ENCODE data around the gene BTBD16.

DNA sequence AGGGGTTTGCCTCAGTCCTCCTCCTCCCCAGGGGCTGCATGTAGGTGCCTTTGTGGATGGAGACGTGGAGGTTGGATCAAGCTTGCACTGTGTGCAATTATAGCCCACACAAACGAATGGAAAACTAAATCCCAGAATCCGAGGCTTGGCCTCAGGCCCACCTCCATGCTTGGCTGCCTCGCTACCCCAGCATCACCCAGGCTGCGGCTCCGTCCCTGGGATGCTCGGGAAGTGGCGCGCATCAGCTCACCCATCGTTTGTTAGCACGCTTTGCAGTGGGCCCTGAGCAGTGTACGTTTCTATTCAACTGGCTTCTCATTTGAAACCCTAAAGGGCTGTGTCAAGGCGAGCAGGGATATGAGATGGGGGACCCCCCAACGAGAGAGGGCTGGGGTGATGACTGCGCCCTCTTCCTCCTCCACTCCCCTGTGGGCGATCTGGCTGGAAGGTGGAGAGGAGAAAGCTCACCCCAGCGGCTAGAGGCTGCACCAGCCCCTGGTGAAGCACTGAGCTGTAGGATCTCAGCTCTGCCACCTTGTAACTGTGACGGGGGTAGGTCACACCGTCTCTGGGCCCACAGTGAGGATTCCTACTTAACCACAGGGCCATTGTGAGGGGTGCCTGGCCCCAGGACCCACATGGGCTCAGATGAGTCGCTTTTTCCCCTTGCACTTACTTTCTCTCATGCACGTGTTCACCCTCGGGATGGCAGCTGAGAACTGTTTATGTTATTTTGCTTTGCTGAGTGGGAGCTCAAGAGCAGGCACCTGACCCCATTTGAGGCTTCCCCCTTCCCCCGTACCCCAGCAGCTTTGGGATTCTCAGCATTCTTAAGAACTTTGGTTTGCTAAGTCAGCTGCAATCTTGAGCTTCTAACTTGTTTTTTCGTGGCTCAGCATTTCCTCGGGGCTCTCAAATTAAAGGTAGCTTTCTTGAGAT lies 12.7 kb upstream of the BTBD16 start:
- TF ChIP-seq POLR2A (IDR thresholded peaks at IDR 0.05; ENCODE audit: low read depth, low read length) = no peak
- TF ChIP-seq TAF1 (IDR thresholded peaks at IDR 0.05; ENCODE audit: low read depth, low read length) = no peak
- TF ChIP-seq POLR2AphosphoS5 (IDR thresholded peaks at IDR 0.05; ENCODE audit: low read depth, low read length) = no peak
- no peak for TF ChIP-seq SPI1 (IDR thresholded peaks at IDR 0.05; ENCODE audit: low read depth, low read length)
- no peak for TF ChIP-seq POU2F2 (IDR thresholded peaks at IDR 0.05; ENCODE audit: low read depth, low read length)
- no peak for TF ChIP-seq PAX5 (IDR thresholded peaks at IDR 0.05; ENCODE audit: insufficient read depth, low read length, severe bottlenecking)
